GM23248 (cell line): ENCODE measurements around the gene OSBP2.

Experiments
- EZH2 ChIP-seq: fragments of 200-600 bp; sonication (generic); IDR thresholded peaks from 2 replicates; pipeline ENCODE4 v1.6.1; 2018; ENCODE audit warnings: antibody characterized with exemption, mild to moderate bottlenecking; ENCODE audit not compliant: insufficient read depth, poor library complexity, severe bottlenecking
- EZH2phosphoT487 ChIP-seq: fragments of 200-600 bp; sonication (generic); IDR thresholded peaks from 2 replicates; pipeline ENCODE4 v1.6.1; 2018; ENCODE audit warnings: antibody characterized with exemption, moderate library complexity, mild to moderate bottlenecking, low read depth; ENCODE audit not compliant: insufficient read depth

- TF ChIP-seq EZH2phosphoT487 (no peak), EZH2 (no peak)
Observed at GRCh38 chr22:30825711-30826505, 131.2 kb downstream of the OSBP2 start.
